Activated CD8-positive, alpha-beta T cell treated with anti-CD3 and anti-CD28 coated beads, Interleukin-2, amount 10 ng/mL, durations not matched to agents 7 days and 5 days (primary cell): ENCODE results near the gene DRAXIN. TPM values are rescaled to one million over a fixed set of nuclear protein-coding genes. Genes with fewer than 3 reads are reported as not detected.

ENCODE experiments used
- ATAC-seq: fragments of 150-1000 bp; cut with Tn5 transposase; one replicate; pipeline ENCODE4 v1.10.0; 2021; ENCODE audit warnings: moderate library complexity
- CTCF ChIA-PET: fragments of 350-600 bp; sonication (Branson Sonifier 250); formaldehyde crosslinking; loops from one replicate; lab custom pipeline; 2021; ENCODE audit warnings: antibody characterized with exemption; lab: Charles Lee
- POLR2A ChIA-PET: fragments of 350-600 bp; sonication (Branson Sonifier 250); formaldehyde crosslinking; loops from one replicate; lab custom pipeline; 2021; ENCODE audit warnings: antibody characterized with exemption; lab: Charles Lee
- DNase-seq: peaks from one replicate; pipeline ENCODE4 v3.0.0-alpha.2; 2020
- H3K27ac Mint-ChIP-seq: one replicate; pipeline ENCODE4 v1.8.0; 2021; ENCODE audit warnings: mild to moderate bottlenecking, mixed read lengths
- H3K27me3 Mint-ChIP-seq: one replicate; pipeline ENCODE4 v1.8.0; 2021; ENCODE audit warnings: low read depth, mixed read lengths
- H3K36me3 Mint-ChIP-seq: one replicate; pipeline ENCODE4 v1.8.0; 2021; ENCODE audit warnings: low read depth, mixed read lengths
- H3K4me1 Mint-ChIP-seq: one replicate; pipeline ENCODE4 v1.8.0; 2021; ENCODE audit warnings: low read depth, mixed read lengths
- H3K4me3 Mint-ChIP-seq: one replicate; pipeline ENCODE4 v1.8.0; 2021; ENCODE audit warnings: mild to moderate bottlenecking, mixed read lengths
- H3K9me3 Mint-ChIP-seq: one replicate; pipeline ENCODE4 v1.8.0; 2022; ENCODE audit warnings: mixed read lengths; ENCODE audit not compliant: insufficient read depth
- total RNA-seq, 2 experiments: library from RNA; stranded (reverse); gene quantifications; one replicate each; pipeline ENCODE4 v1.2.3, GENCODE V29; 2021

Gene DRAXIN
- total RNA-seq, 2 experiments from 2014 or later, result 7.1 to 7.7 TPM

DNA sequence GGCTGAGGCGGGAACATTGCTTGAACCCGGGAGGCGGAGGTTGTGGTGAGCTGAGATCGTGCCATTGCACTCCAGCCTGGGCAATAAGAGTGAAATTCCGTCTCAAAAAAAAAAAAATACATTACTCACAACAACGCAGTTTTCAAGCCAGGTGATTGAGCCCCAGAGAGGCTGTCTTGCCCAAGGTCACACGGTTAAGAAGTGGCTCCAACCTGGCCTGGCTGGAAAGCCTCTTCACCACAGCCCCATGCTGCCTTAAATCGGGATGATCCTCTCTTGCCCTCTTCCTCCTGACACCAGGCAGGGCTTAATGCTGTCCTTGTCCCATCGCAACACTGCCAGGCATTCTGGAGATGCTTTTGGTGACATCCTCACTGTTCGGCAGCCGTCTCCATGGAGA lies 21.6 kb downstream of the DRAXIN start:
- CTCF ChIA-PET, result interaction anchor here (0.6 kb wide), 1 partner anchor 473 kb away, joined by 3 read pairs; no protein-coding TSS in a partner anchor
- H3K4me1 Mint-ChIP-seq, result peaks cover 7% of the 10 kb centered on the region
- H3K27ac Mint-ChIP-seq, result no peak overlapping the region
- POLR2A ChIA-PET, result no interaction called here
- H3K9me3 Mint-ChIP-seq, result no peaks in the 10 kb centered on the region
- ATAC-seq (no peak), DNase-seq (no peak)
- H3K27me3 Mint-ChIP-seq, result peaks cover 4% of the 10 kb centered on the region
- no peaks in the 10 kb centered on the region for H3K36me3 Mint-ChIP-seq
- no peak overlapping the region for H3K4me3 Mint-ChIP-seq

DNA sequence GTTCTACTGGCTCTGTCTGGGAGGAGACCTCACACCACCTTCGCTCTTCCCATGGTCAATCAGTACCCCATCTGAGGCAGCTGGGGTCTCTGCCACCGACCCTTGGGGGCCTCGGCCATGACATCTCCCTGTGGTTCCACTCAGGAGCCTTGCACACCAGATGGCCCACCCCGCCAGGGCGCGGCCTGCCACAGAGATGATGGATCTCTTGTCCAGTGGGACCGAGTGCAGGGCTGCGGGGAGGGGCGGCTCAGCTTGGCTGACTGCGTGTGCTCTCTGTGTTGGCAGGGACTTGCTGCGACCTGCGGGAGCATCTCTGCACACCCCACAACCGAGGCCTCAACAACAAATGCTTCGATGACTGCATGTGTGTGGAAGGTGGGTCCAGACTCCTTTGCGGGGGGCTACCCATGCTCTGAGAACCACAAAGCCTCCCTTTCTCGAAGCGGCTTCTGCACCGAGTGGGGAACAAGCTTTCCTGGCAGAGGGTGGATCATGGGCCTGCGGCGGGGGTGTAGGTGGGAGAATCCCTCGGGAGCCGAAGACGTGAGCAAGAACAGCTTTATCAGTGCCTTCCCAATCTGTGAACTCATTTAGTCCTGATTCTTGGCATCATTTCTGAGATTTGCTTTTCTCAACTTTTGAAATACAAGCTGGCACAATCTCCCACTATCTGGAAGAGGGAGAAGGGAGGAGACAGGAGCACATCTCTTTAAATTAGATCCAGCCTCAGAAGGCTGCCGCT lies 23.5 kb downstream of the DRAXIN start:
- ATAC-seq (no peak), DNase-seq (no peak)
- no peaks in the 10 kb centered on the region for H3K27me3 Mint-ChIP-seq
- H3K27ac Mint-ChIP-seq, result no peak overlapping the region
- peaks cover 16% of the 10 kb centered on the region for H3K4me1 Mint-ChIP-seq
- POLR2A ChIA-PET, result interaction anchor here (1.5 to 1.6 kb wide), 2 partner anchors 51 to 193 kb away, joined by 3 to 5 read pairs; partner anchors contain the start of gene FBXO6
- no peaks in the 10 kb centered on the region for H3K9me3 Mint-ChIP-seq
- H3K4me3 Mint-ChIP-seq, result no peak overlapping the region
- CTCF ChIA-PET, result interaction anchor here (1.2 to 3.4 kb wide), 5 partner anchors 10 to 65 kb away, joined by 3 to 12 read pairs (median 6); partner anchors contain the start of gene FBXO6
- H3K36me3 Mint-ChIP-seq, result peaks cover 9% of the 10 kb centered on the region

DNA sequence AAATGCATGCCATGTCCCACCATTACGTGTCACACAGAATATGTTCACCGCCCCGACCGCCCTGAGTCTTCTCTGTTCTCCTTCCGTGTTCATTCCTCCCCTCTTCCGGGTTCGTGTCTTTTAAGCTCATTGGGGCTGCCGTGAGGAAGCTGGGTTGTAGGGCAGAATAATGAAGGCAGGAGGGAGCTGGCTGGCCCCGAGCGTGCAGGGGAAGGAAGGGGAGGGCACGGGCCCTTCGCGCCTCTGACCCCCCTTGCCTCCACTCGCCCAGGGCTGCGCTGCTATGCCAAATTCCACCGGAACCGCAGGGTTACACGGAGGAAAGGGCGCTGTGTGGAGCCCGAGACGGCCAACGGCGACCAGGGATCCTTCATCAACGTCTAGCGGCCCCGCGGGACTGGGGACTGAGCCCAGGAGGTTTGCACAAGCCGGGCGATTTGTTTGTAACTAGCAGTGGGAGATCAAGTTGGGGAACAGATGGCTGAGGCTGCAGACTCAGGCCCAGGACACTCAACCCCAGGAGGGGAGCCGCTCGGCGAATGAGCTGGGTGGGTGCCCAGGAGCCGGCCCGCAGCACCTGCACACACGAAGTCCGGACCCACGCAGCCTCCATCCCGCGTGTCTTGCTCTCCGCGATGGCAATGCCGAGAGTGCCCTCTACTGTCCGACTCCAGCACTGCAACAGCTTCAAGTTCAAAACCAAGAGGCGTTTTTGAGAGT lies 28.0 kb downstream of the DRAXIN start:
- ChIA-PET POLR2A (interaction anchor here (0.6 to 3.5 kb wide), 18 partner anchors 10 to 659 kb away, joined by 3 to 28 read pairs (median 5); partner anchors contain the start of genes AGTRAP, FBXO2 and FBXO6), CTCF (interaction anchor here (0.6 to 5.0 kb wide), 32 partner anchors 10 to 707 kb away, joined by 3 to 78 read pairs (median 8); partner anchors contain the start of genes AGTRAP, DRAXIN, FBXO2 and FBXO44)
- DNase-seq (peak; percentile 91), ATAC-seq (peak; percentile 95)
- H3K4me3 Mint-ChIP-seq, result peak overlapping the region; percentile 66
- H3K9me3 Mint-ChIP-seq, result no peaks in the 10 kb centered on the region
- peaks cover 10% of the 10 kb centered on the region for H3K36me3 Mint-ChIP-seq
- peak overlapping the region; percentile 96 for H3K27ac Mint-ChIP-seq
- H3K4me1 Mint-ChIP-seq, result peaks cover 30% of the 10 kb centered on the region
- no peaks in the 10 kb centered on the region for H3K27me3 Mint-ChIP-seq

DNA sequence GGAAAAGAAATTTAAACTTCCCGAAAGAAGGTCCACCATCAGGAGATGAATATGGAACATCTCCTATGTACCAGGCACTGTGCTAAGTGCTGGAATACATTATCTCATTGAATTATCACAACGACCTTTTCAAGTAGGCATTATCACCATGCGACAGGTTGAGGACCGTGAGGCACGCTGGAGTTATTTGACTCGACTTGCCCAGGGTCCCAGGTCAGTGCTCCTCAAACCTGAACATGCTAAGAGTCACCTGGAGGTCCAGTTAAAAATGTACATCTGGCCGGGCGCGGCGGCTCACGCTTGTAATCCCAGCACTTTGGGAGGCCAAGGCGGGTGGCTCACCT lies 28.5 kb downstream of the DRAXIN start:
- Mint-ChIP-seq H3K9me3 (no peaks in the 10 kb centered on the region), H3K27me3 (no peaks in the 10 kb centered on the region), H3K4me1 (peaks cover 35% of the 10 kb centered on the region), H3K36me3 (peaks cover 10% of the 10 kb centered on the region), H3K27ac (peak overlapping the region; percentile 96), H3K4me3 (peak overlapping the region; percentile 66)
- ChIA-PET POLR2A (interaction anchor here (0.6 to 3.5 kb wide), 15 partner anchors 10 to 659 kb away, joined by 3 to 28 read pairs (median 6); partner anchors contain the start of genes AGTRAP, FBXO2 and FBXO6), CTCF (interaction anchor here (0.7 to 5.0 kb wide), 30 partner anchors 11 to 683 kb away, joined by 3 to 78 read pairs (median 8); partner anchors contain the start of genes AGTRAP, DRAXIN, FBXO2 and FBXO44)
- DNase-seq, result no peak
- ATAC-seq, result no peak

DNA sequence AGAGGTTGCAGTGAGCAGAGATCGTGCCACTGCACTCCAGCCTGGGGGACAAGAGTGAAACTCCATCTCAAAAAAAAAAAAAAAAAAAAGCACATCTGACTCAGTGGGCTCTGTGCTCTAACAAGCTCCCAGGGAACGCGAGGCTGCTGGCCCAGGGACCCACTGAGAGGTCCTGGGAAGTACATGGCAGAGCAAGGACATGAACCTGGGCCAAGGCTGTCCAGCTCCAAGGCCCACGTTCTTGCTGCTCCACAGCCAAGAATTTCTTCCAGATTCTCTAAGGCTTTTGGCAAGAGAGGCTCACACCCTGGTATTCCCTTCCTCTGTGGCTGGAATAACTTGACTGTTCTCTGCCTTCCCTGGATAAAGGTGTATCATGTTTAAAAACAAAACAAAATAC lies 29.0 kb downstream of the DRAXIN start:
- H3K36me3 Mint-ChIP-seq, result peaks cover 12% of the 10 kb centered on the region
- H3K9me3 Mint-ChIP-seq, result no peaks in the 10 kb centered on the region
- peaks cover 40% of the 10 kb centered on the region for H3K4me1 Mint-ChIP-seq
- DNase-seq, result no peak
- ChIA-PET CTCF (interaction anchor here (0.9 to 5.0 kb wide), 12 partner anchors 11 to 683 kb away, joined by 3 to 78 read pairs (median 9); partner anchors contain the start of genes AGTRAP, DRAXIN and FBXO6), POLR2A (interaction anchor here (1.4 to 3.5 kb wide), 4 partner anchors 11 to 188 kb away, joined by 3 to 28 read pairs (median 14); partner anchors contain the start of genes AGTRAP and FBXO6)
- no peak for ATAC-seq
- no peak overlapping the region for H3K4me3 Mint-ChIP-seq
- no peaks in the 10 kb centered on the region for H3K27me3 Mint-ChIP-seq
- H3K27ac Mint-ChIP-seq, result peak overlapping the region; percentile 34

DNA sequence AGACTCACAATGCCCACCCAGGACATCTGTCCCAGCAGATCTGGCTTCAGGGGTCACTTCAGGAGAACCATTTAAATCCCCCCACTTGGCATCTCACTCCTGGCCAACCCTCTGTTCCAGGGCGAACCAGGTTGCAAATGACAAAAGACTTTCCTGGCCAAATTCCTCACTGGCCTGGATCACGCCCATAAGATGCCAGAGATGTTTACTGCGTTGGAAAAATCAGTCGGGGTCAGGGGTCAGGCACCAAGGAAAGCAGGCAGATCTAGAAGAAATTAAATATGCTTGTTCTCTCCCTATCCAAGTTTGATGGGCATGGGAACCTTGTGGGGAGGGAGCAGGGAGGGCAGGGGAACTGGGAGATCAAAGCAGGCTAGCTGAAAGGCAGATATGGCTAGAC lies 29.8 kb downstream of the DRAXIN start:
- H3K36me3 Mint-ChIP-seq, result peaks cover 12% of the 10 kb centered on the region
- peaks cover 45% of the 10 kb centered on the region for H3K4me1 Mint-ChIP-seq
- H3K27me3 Mint-ChIP-seq, result no peaks in the 10 kb centered on the region
- ChIA-PET CTCF (interaction anchor here (1.5 to 5.0 kb wide), 7 partner anchors 11 to 400 kb away, joined by 3 to 78 read pairs (median 32); partner anchors contain the start of genes AGTRAP and FBXO6), POLR2A (interaction anchor here (3.0 to 3.5 kb wide), 2 partner anchors 57 to 187 kb away, joined by 20 to 28 read pairs; partner anchors contain the start of gene FBXO6)
- no peak overlapping the region for H3K27ac Mint-ChIP-seq
- no peak overlapping the region for H3K4me3 Mint-ChIP-seq
- ATAC-seq (no peak), DNase-seq (no peak)
- H3K9me3 Mint-ChIP-seq, result no peaks in the 10 kb centered on the region

DNA sequence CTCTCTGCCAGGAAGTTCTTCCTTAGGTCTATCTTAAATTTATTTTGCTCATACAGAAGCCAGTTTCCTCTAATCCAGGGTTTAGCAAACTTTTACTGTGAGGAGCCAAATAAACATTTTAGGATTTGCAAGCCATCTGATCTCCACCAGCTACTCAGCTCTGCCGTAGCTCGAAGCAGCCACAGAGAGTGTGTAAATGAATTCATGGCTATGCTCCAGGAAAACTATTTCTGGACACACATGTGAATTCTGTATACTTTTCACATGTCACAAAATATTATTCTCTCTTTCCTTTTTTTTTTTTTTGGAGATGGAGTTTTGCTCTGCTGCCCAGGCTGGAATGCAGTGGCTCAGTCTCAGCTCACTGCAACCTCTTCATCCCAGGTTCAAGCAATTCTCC lies 31.0 kb downstream of the DRAXIN start:
- H3K9me3 Mint-ChIP-seq, result no peaks in the 10 kb centered on the region
- no peaks in the 10 kb centered on the region for H3K27me3 Mint-ChIP-seq
- ChIA-PET POLR2A (interaction anchor here (0.6 to 3.5 kb wide), 2 partner anchors 186 to 615 kb away, joined by 5 to 20 read pairs; no protein-coding TSS in a partner anchor), CTCF (interaction anchor here (1.1 to 5.0 kb wide), 4 partner anchors 8 to 401 kb away, joined by 3 to 78 read pairs (median 6); partner anchors contain the start of gene FBXO6)
- H3K36me3 Mint-ChIP-seq, result peaks cover 12% of the 10 kb centered on the region
- H3K4me3 Mint-ChIP-seq, result no peak overlapping the region
- DNase-seq (no peak), ATAC-seq (no peak)
- peaks cover 45% of the 10 kb centered on the region for H3K4me1 Mint-ChIP-seq
- no peak overlapping the region for H3K27ac Mint-ChIP-seq

DNA sequence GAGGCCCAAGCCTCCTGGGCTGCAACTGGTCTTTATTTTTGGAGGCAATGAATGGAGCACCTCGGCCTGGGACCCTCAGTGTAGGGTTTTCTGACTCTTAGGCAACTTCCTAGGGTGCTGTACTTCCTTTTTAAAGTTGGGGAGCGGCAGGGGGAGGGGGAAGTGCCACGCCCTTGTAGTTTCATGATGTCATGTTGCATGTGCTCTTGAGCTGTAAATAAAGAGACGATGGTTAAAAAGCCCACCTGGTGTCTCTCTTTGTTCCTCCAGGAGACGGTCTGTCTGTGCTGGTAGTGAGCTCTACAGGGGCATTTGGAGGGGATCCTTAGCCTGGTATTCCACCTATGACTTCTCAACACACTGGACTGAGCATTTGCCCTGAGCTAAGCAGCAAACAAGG lies 34.1 kb downstream of the DRAXIN start:
- CTCF ChIA-PET, result interaction anchor here (1.2 to 2.7 kb wide), 4 partner anchors 23 to 75 kb away, joined by 3 to 11 read pairs (median 5); partner anchors contain the start of gene FBXO6
- Mint-ChIP-seq H3K27ac (no peak overlapping the region), H3K4me1 (peaks cover 49% of the 10 kb centered on the region), H3K9me3 (no peaks in the 10 kb centered on the region), H3K4me3 (no peak overlapping the region), H3K36me3 (peaks cover 2% of the 10 kb centered on the region), H3K27me3 (no peaks in the 10 kb centered on the region)
- DNase-seq (no peak), ATAC-seq (no peak)
- POLR2A ChIA-PET, result interaction anchor here (0.8 to 2.5 kb wide), 2 partner anchors 61 to 182 kb away, joined by 5 to 12 read pairs; partner anchors contain the start of gene FBXO6

DNA sequence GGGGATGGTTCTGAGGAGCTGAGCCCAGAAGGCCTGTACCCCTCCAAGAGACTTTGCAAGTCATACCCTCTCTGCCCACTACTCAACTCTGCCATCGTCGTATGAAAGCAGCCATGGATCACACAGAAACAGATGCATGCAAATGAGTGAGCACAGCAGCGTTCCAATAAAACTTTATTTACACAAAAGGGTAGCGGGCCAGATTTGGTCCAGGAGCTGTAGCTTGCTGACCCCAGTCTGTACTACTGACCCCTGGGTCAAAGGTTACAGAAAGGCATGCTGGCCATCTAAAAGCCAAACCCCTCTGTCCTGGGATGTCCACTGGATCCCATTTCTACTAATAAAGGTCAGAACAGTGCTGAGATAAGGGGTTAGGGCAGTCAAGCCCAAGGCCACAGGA lies 35.6 kb downstream of the DRAXIN start:
- peaks cover 2% of the 10 kb centered on the region for H3K36me3 Mint-ChIP-seq
- H3K4me3 Mint-ChIP-seq, result no peak overlapping the region
- H3K27me3 Mint-ChIP-seq, result no peaks in the 10 kb centered on the region
- peaks cover 58% of the 10 kb centered on the region for H3K4me1 Mint-ChIP-seq
- ChIA-PET CTCF (no interaction called here), POLR2A (interaction anchor here (0.5 to 2.5 kb wide), 2 partner anchors 181 to 1537 kb away, joined by 3 to 12 read pairs; no protein-coding TSS in a partner anchor)
- DNase-seq (no peak), ATAC-seq (no peak)
- H3K9me3 Mint-ChIP-seq, result no peaks in the 10 kb centered on the region
- H3K27ac Mint-ChIP-seq, result no peak overlapping the region

DNA sequence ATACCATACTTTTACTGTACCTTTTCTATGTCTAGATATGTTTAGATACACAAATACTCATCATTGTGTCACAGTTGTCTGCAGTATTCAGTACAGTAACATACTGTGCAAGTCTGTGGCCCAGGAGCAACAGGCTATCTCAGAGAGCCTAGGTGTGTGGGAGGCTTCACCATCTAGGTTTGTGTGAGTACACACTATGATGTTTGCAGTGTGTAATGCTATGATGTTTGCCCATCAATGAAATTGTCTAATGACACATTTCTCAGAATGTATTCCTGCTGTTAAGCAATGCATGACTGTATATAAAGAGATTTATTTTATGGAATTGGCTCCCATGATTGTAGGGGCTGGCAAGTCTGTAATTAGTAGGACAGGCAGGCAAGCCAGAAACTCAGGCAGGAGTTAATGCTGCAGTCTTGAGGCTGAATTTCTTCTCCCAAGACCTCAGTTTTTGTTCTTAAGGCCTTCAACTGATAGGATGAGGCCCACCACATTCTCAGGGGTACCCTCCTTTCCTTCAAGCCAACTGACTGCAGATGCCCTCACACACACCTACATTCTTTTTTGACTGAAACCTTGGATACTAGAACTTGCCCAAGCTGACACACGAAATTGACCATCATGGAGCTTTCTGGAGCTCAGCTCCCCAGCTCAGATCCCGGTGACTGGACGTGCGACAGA lies 36.8 kb downstream of the DRAXIN start:
- H3K4me1 Mint-ChIP-seq, result peaks cover 67% of the 10 kb centered on the region
- no peaks in the 10 kb centered on the region for H3K27me3 Mint-ChIP-seq
- ATAC-seq (no peak), DNase-seq (no peak)
- H3K27ac Mint-ChIP-seq, result no peak overlapping the region
- H3K36me3 Mint-ChIP-seq, result peaks cover 2% of the 10 kb centered on the region
- no peaks in the 10 kb centered on the region for H3K9me3 Mint-ChIP-seq
- ChIA-PET POLR2A (no interaction called here), CTCF (no interaction called here)
- no peak overlapping the region for H3K4me3 Mint-ChIP-seq
